Memory B cell (primary cell): ENCODE results near the gene CMTM1.

Experiments used
- ATAC-seq: fragments of 150-1000 bp; cut with Tn5 transposase; 2 replicates; pipeline ENCODE4 v1.10.0; 2021; ENCODE audit warnings: low read depth, mild to moderate bottlenecking, moderate library complexity
- DNase-seq, 2 donors: peaks; one replicate each; pipeline ENCODE4 v3.0.0; 2022; ENCODE audit warnings: low spot score in 2 of 2
- H3K27ac Mint-ChIP-seq: one replicate; pipeline ENCODE4 v1.8.0; 2022; ENCODE audit warnings: mild to moderate bottlenecking, moderate library complexity, mixed read lengths
- H3K27me3 Mint-ChIP-seq: one replicate; pipeline ENCODE4 v1.8.0; 2022; ENCODE audit warnings: mixed read lengths
- H3K36me3 Mint-ChIP-seq: one replicate; pipeline ENCODE4 v1.8.0; 2022; ENCODE audit warnings: mild to moderate bottlenecking, mixed read lengths
- H3K4me1 Mint-ChIP-seq: one replicate; pipeline ENCODE4 v1.8.0; 2022; ENCODE audit warnings: mixed read lengths
- H3K4me3 Mint-ChIP-seq: one replicate; pipeline ENCODE4 v1.8.0; 2022; ENCODE audit warnings: mild to moderate bottlenecking, moderate library complexity, mixed read lengths
- H3K9me3 Mint-ChIP-seq: one replicate; pipeline ENCODE4 v1.8.0; 2022; ENCODE audit warnings: mixed read lengths

Gene CMTM1

GRCh38 chr16:66525396-66526180 lies 40.7 kb upstream of the CMTM1 start:
- DNase-seq: no peak
- no peak for ATAC-seq
- no peaks in the 10 kb centered on the region for H3K9me3 Mint-ChIP-seq
- no peaks in the 10 kb centered on the region for H3K27me3 Mint-ChIP-seq
- no peak overlapping the region for H3K27ac Mint-ChIP-seq
- peaks cover 2% of the 10 kb centered on the region for H3K36me3 Mint-ChIP-seq
- no peak overlapping the region for H3K4me3 Mint-ChIP-seq
- peaks cover 47% of the 10 kb centered on the region for H3K4me1 Mint-ChIP-seq

GRCh38 chr16:66528294-66528693 lies 37.9 kb upstream of the CMTM1 start:
- no peak for DNase-seq
- peaks cover 30% of the 10 kb centered on the region for H3K4me1 Mint-ChIP-seq
- no peaks in the 10 kb centered on the region for H3K27me3 Mint-ChIP-seq
- H3K9me3 Mint-ChIP-seq: no peaks in the 10 kb centered on the region
- H3K36me3 Mint-ChIP-seq: peaks cover 2% of the 10 kb centered on the region
- ATAC-seq: no peak
- no peak overlapping the region for H3K4me3 Mint-ChIP-seq
- H3K27ac Mint-ChIP-seq: no peak overlapping the region

- Mint-ChIP-seq H3K27me3 (no peaks in the 10 kb centered on the region), H3K4me1 (peaks cover 24% of the 10 kb centered on the region), H3K36me3 (peaks cover 2% of the 10 kb centered on the region), H3K9me3 (no peaks in the 10 kb centered on the region), H3K4me3 (no peak overlapping the region), H3K27ac (no peak overlapping the region)
- no peak for ATAC-seq
- no peak for DNase-seq
Measured at GRCh38 chr16:66529475-66529874, 36.8 kb upstream of the CMTM1 start.

GRCh38 chr16:66534376-66534799 lies 31.9 kb upstream of the CMTM1 start:
- ATAC-seq: no peak
- no peak for DNase-seq
- peaks cover 21% of the 10 kb centered on the region for H3K4me1 Mint-ChIP-seq
- H3K4me3 Mint-ChIP-seq: no peak overlapping the region
- H3K36me3 Mint-ChIP-seq: peaks cover 2% of the 10 kb centered on the region
- H3K9me3 Mint-ChIP-seq: no peaks in the 10 kb centered on the region
- no peak overlapping the region for H3K27ac Mint-ChIP-seq
- no peaks in the 10 kb centered on the region for H3K27me3 Mint-ChIP-seq

- Mint-ChIP-seq H3K27ac (no peak overlapping the region), H3K36me3 (no peaks in the 10 kb centered on the region), H3K4me3 (no peak overlapping the region), H3K9me3 (no peaks in the 10 kb centered on the region), H3K4me1 (peaks cover 29% of the 10 kb centered on the region), H3K27me3 (no peaks in the 10 kb centered on the region)
- ATAC-seq: no peak
- DNase-seq: no peak
Measured at GRCh38 chr16:66536525-66536924, 29.7 kb upstream of the CMTM1 start.

GRCh38 chr16:66537236-66537635 lies 29.0 kb upstream of the CMTM1 start:
- no peaks in the 10 kb centered on the region for H3K9me3 Mint-ChIP-seq
- H3K4me3 Mint-ChIP-seq: no peak overlapping the region
- peak overlapping the region; percentile 10 for H3K27ac Mint-ChIP-seq
- DNase-seq (no peak), ATAC-seq (no peak)
- no peaks in the 10 kb centered on the region for H3K36me3 Mint-ChIP-seq
- no peaks in the 10 kb centered on the region for H3K27me3 Mint-ChIP-seq
- H3K4me1 Mint-ChIP-seq: peaks cover 29% of the 10 kb centered on the region

GRCh38 chr16:66538910-66539309 lies 27.3 kb upstream of the CMTM1 start:
- Mint-ChIP-seq H3K36me3 (no peaks in the 10 kb centered on the region), H3K27ac (no peak overlapping the region), H3K4me3 (peak overlapping the region; percentile 11), H3K4me1 (peaks cover 30% of the 10 kb centered on the region), H3K27me3 (no peaks in the 10 kb centered on the region), H3K9me3 (no peaks in the 10 kb centered on the region)
- no peak for DNase-seq
- ATAC-seq: no peak

GRCh38 chr16:66539623-66540469 lies 26.4 kb upstream of the CMTM1 start:
- H3K27ac Mint-ChIP-seq: no peak overlapping the region
- no peaks in the 10 kb centered on the region for H3K9me3 Mint-ChIP-seq
- peaks cover 37% of the 10 kb centered on the region for H3K4me1 Mint-ChIP-seq
- H3K36me3 Mint-ChIP-seq: no peaks in the 10 kb centered on the region
- DNase-seq: no peak
- no peaks in the 10 kb centered on the region for H3K27me3 Mint-ChIP-seq
- peak; percentile 92 for ATAC-seq
- H3K4me3 Mint-ChIP-seq: peak overlapping the region; percentile 50

- Mint-ChIP-seq H3K9me3 (no peaks in the 10 kb centered on the region), H3K4me1 (peaks cover 43% of the 10 kb centered on the region), H3K36me3 (no peaks in the 10 kb centered on the region), H3K4me3 (no peak overlapping the region), H3K27me3 (no peaks in the 10 kb centered on the region), H3K27ac (no peak overlapping the region)
- ATAC-seq: no peak
- DNase-seq: no peak
Measured at GRCh38 chr16:66541388-66542355, 24.6 kb upstream of the CMTM1 start.

GRCh38 chr16:66542396-66542795 lies 23.8 kb upstream of the CMTM1 start:
- Mint-ChIP-seq H3K27ac (no peak overlapping the region), H3K27me3 (no peaks in the 10 kb centered on the region), H3K9me3 (no peaks in the 10 kb centered on the region), H3K4me3 (no peak overlapping the region), H3K36me3 (no peaks in the 10 kb centered on the region), H3K4me1 (peaks cover 45% of the 10 kb centered on the region)
- DNase-seq: no peak
- ATAC-seq: no peak

GRCh38 chr16:66543541-66543940 lies 22.7 kb upstream of the CMTM1 start:
- Mint-ChIP-seq H3K9me3 (no peaks in the 10 kb centered on the region), H3K36me3 (no peaks in the 10 kb centered on the region), H3K4me1 (peaks cover 50% of the 10 kb centered on the region), H3K4me3 (no peak overlapping the region), H3K27me3 (no peaks in the 10 kb centered on the region), H3K27ac (peak overlapping the region; percentile 59)
- ATAC-seq: no peak
- no peak for DNase-seq

GRCh38 chr16:66544016-66544757 lies 22.1 kb upstream of the CMTM1 start:
- Mint-ChIP-seq H3K36me3 (no peaks in the 10 kb centered on the region), H3K27me3 (no peaks in the 10 kb centered on the region), H3K27ac (peak overlapping the region; percentile 59), H3K9me3 (no peaks in the 10 kb centered on the region), H3K4me3 (no peak overlapping the region), H3K4me1 (peaks cover 54% of the 10 kb centered on the region)
- DNase-seq (no peak), ATAC-seq (no peak)
